Erythroblast (primary cell): ENCODE data around the gene SYNE2.

Source experiments
- GATA1 ChIP-seq: IDR thresholded peaks from 2 replicates; pipeline ENCODE4 v1.6.1; 2011; ENCODE audit warnings: low read depth, mild to moderate bottlenecking, control low read depth, low read length, moderate library complexity
- POLR2A ChIP-seq: IDR thresholded peaks from 2 replicates; pipeline ENCODE4 v1.6.1; 2011; ENCODE audit warnings: mild to moderate bottlenecking, low read length

DNA sequence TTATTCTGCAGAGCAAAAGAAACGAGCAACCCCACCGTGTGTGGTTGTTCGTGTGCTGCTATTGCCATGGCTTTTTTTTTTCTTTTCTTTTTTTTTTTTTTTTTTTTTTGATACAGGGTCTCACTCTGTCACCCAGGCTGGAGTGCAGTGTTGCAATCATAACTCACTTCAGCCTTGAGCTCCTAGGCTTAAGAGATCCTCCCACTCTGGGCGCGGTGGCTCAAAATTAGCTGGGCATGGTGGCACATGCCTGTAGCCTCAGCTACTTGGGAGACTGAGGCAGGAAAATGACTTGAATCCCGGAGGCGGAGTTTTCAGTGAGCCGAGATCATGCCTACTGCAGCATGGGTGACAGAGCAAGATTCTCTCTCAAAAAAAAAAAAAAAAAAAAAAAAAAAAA, 297.1 kb downstream of the SYNE2 start:
- TF ChIP-seq POLR2A (no peak), GATA1 (no peak)
